Smooth muscle cell (in vitro differentiated cells): ENCODE results near the gene MXD1. TPM values are rescaled to one million over a fixed set of nuclear protein-coding genes. Genes with fewer than 3 reads are reported as not detected.

ENCODE experiments used
- DNase-seq: peaks from one replicate; lab custom pipeline; 2025; ENCODE audit not compliant: unreplicated experiment; lab: John Stamatoyannopoulos, UW
- H2AFZ ChIP-seq: fragments of 200-600 bp; sonication (generic); 2 replicates; pipeline ENCODE4 v1.6.0; 2016; ENCODE audit warnings: antibody characterized with exemption, low read depth, mild to moderate bottlenecking
- H3F3A ChIP-seq: fragments of 200-600 bp; sonication (generic); 2 replicates; pipeline ENCODE4 v1.6.0; 2017; ENCODE audit warnings: antibody characterized with exemption, low read depth
- H3K27ac ChIP-seq: fragments of 200-600 bp; sonication (generic); 2 replicates; pipeline ENCODE4 v1.5.1; 2016; ENCODE audit warnings: low read depth, mild to moderate bottlenecking
- H3K27me3 ChIP-seq: fragments of 200-600 bp; sonication (generic); 2 replicates; pipeline ENCODE4 v1.6.1; 2016; ENCODE audit warnings: low read depth, mild to moderate bottlenecking
- H3K36me3 ChIP-seq: fragments of 200-600 bp; sonication (generic); 2 replicates; pipeline ENCODE4 v1.5.1; 2016; ENCODE audit warnings: low read depth
- H3K4me1 ChIP-seq: fragments of 200-600 bp; sonication (generic); 2 replicates; pipeline ENCODE4 v1.5.1; 2016; ENCODE audit warnings: low read depth
- H3K4me2 ChIP-seq: fragments of 200-600 bp; sonication (generic); 2 replicates; pipeline ENCODE4 v1.6.0; 2016; ENCODE audit warnings: mild to moderate bottlenecking
- H3K4me3 ChIP-seq: fragments of 200-600 bp; sonication (generic); 2 replicates; pipeline ENCODE4 v1.5.1; 2016; ENCODE audit warnings: mild to moderate bottlenecking
- H3K79me2 ChIP-seq: fragments of 200-600 bp; sonication (generic); 2 replicates; pipeline ENCODE4 v1.6.0; 2016; ENCODE audit warnings: low read depth, mild to moderate bottlenecking
- H3K9ac ChIP-seq: fragments of 200-600 bp; sonication (generic); 2 replicates; pipeline ENCODE4 v1.6.0; 2016; ENCODE audit warnings: low read depth
- H3K9me3 ChIP-seq: fragments of 200-600 bp; sonication (generic); replicated peaks from 2 replicates; pipeline ENCODE4 v1.5.1; 2016; ENCODE audit warnings: low read depth
- H4K20me1 ChIP-seq: fragments of 200-600 bp; sonication (generic); 2 replicates; pipeline ENCODE4 v1.6.0; 2016; ENCODE audit warnings: low read depth
- WGBS: methylation state at CpG from one replicate; pipeline ENCODE4 v1.1.7; 2016; ENCODE audit warnings: low lambda C conversion rate; 5-methylcytosine and 5-hydroxymethylcytosine counted together
- polyA plus RNA-seq: library from polyadenylated mRNA; unstranded; fragments of >200 nt; fragmentation: Nextera tagmentation; extraction: Ambion mirVana; gene quantifications from 2 replicates; pipeline ENCODE4 v1.2.1, GENCODE V29; 2016
- total RNA-seq: library from RNA; depleted of rRNA; stranded (reverse); fragments of >200 nt; gene quantifications from 2 replicates; pipeline ENCODE4 v1.2.3, GENCODE V29; 2014
- TF ChIP-seq, protein P1 (sequence below): fragments of 200-600 bp; sonication (generic); IDR thresholded peaks from 2 replicates; pipeline ENCODE4 v1.5.1; 2017; ENCODE audit warnings: borderline replicate concordance, mild to moderate bottlenecking, antibody characterized with exemption; ENCODE audit not compliant: insufficient read depth, poor library complexity, severe bottlenecking

Gene MXD1
- total and polyA plus RNA-seq, 2 experiments from 2014 or later = 7.9 to 10.2 TPM

DNA sequence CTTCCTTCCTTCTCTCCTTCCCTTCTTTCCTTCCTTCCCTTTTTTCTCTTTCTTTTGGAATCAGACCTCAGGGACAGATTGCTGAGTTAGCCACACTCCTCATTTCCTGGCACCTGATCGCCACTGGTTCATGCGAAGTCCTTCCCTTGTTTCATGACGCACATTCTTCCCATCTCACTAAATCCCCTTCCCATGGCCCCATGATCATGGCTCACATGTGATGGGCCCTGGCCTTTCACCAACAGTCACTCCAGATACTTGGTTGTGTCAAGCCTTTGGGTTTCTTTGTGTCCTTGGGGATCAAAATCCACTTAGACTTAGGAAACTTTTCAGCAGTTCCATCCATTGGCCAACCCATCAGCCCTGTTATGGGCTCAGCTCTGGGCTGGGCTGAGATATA is 70.3 kb downstream of the MXD1 start:
- no peak overlapping the region for H3K27ac ChIP-seq
- no peak overlapping the region for H3K4me3 ChIP-seq
- 93% methylated on average over 3 of the region's 3 CpGs for WGBS
- no peaks in the 10 kb centered on the region for H3K4me1 ChIP-seq
- H3K36me3 ChIP-seq = no peaks in the 10 kb centered on the region
- no peaks in the 10 kb centered on the region for H3K27me3 ChIP-seq
- DNase-seq = no peak
- no peak overlapping the region for H3K4me2 ChIP-seq
- H4K20me1 ChIP-seq = no peaks in the 10 kb centered on the region
- H3K9ac ChIP-seq = no peak overlapping the region
- H3K9me3 ChIP-seq = no peaks in the 10 kb centered on the region
- H3F3A ChIP-seq = no peaks in the 10 kb centered on the region
- TF ChIP-seq, protein P1, sequence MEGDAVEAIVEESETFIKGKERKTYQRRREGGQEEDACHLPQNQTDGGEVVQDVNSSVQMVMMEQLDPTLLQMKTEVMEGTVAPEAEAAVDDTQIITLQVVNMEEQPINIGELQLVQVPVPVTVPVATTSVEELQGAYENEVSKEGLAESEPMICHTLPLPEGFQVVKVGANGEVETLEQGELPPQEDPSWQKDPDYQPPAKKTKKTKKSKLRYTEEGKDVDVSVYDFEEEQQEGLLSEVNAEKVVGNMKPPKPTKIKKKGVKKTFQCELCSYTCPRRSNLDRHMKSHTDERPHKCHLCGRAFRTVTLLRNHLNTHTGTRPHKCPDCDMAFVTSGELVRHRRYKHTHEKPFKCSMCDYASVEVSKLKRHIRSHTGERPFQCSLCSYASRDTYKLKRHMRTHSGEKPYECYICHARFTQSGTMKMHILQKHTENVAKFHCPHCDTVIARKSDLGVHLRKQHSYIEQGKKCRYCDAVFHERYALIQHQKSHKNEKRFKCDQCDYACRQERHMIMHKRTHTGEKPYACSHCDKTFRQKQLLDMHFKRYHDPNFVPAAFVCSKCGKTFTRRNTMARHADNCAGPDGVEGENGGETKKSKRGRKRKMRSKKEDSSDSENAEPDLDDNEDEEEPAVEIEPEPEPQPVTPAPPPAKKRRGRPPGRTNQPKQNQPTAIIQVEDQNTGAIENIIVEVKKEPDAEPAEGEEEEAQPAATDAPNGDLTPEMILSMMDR = no peak
- H2AFZ ChIP-seq = no peak overlapping the region
- H3K79me2 ChIP-seq = no peaks in the 10 kb centered on the region

DNA sequence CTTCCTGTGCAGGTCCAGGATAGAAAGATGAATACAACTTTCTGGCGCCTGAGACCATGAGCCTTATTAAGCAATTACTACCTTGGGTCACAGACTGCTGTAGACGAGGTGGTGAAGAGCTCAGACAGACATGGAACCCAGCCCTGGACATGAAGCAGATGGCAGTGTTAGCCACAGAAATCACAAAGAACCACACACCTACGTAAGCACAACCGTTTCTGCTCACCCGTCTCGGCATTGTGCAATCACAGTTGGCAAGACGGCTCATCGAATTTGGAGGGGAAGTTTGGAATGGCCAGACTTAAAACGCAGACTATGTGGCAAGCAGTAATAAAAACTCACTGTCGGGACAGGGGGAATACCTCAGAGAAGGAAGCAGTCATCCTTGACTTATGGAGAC is 70.8 kb downstream of the MXD1 start:
- DNase-seq = no peak
- no peaks in the 10 kb centered on the region for H3F3A ChIP-seq
- no peaks in the 10 kb centered on the region for H3K9me3 ChIP-seq
- no peaks in the 10 kb centered on the region for H3K36me3 ChIP-seq
- H2AFZ ChIP-seq = no peak overlapping the region
- H3K4me2 ChIP-seq = no peak overlapping the region
- H3K79me2 ChIP-seq = no peaks in the 10 kb centered on the region
- TF ChIP-seq, protein P1 = no peak
- no peak overlapping the region for H3K9ac ChIP-seq
- no peaks in the 10 kb centered on the region for H3K4me1 ChIP-seq
- no peaks in the 10 kb centered on the region for H4K20me1 ChIP-seq
- no peak overlapping the region for H3K4me3 ChIP-seq
- H3K27me3 ChIP-seq = no peaks in the 10 kb centered on the region
- WGBS = 92% methylated on average over 10 of the region's 10 CpGs
- no peak overlapping the region for H3K27ac ChIP-seq

DNA sequence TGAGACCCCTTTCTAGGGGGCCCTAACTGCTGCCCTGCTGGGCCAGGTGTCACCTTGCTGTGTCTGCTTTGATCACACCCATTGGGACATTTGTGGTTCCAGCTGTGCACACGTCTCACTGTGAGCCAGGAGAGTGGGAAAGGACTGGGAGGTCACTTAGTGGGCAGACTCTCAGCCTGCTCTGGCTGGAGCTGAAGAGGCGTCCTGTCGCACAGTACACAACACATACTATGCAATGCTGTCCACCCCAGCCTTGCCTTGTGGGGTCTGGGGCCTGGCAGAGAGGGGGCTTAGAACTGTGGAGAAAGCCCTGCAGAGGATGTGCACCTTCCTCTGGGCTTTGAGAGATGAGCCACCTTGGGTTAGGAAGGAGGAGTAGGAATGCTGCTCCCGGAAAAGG is 71.8 kb downstream of the MXD1 start:
- no peaks in the 10 kb centered on the region for H4K20me1 ChIP-seq
- no peak overlapping the region for H3K4me3 ChIP-seq
- no peaks in the 10 kb centered on the region for H3K36me3 ChIP-seq
- no peak overlapping the region for H3K9ac ChIP-seq
- no peaks in the 10 kb centered on the region for H3K9me3 ChIP-seq
- no peak overlapping the region for H2AFZ ChIP-seq
- H3F3A ChIP-seq = no peaks in the 10 kb centered on the region
- no peak overlapping the region for H3K27ac ChIP-seq
- WGBS = 91% methylated on average over 4 of the region's 4 CpGs
- DNase-seq = no peak
- H3K4me2 ChIP-seq = no peak overlapping the region
- no peaks in the 10 kb centered on the region for H3K27me3 ChIP-seq
- no peaks in the 10 kb centered on the region for H3K4me1 ChIP-seq
- TF ChIP-seq, protein P1 = no peak
- H3K79me2 ChIP-seq = no peaks in the 10 kb centered on the region

DNA sequence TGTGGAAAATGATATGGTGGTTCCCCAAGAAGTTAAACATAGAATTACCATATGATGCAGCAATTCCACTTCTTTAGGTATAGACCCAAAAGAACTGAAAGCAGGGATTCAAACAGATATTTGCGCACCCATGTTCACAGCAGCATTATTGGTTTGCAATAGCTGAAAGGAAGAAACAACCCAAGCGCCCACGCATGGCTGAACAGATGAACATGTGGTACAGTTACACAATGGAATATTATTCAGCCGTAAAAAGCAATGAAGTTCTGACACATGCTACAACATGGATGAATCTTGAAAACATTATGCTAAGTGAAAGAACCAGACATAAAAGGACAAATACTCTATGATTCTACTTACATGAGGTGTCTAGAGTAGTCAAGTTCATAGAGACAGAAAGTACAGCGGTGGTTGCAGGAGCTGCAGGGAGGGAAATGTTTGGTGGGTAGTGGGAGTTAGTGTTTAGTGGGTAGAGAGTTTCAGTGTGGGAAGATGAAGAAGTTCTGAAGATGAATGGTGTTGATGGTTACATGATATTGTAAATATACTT is 73.3 kb downstream of the MXD1 start:
- Histone ChIP-seq H3F3A (no peaks in the 10 kb centered on the region), H4K20me1 (no peaks in the 10 kb centered on the region), H3K79me2 (no peaks in the 10 kb centered on the region), H3K9ac (no peak overlapping the region), H3K27ac (no peak overlapping the region), H3K4me2 (no peak overlapping the region), H3K36me3 (no peaks in the 10 kb centered on the region), H3K4me1 (no peaks in the 10 kb centered on the region), H3K4me3 (no peak overlapping the region), H3K9me3 (no peaks in the 10 kb centered on the region), H3K27me3 (no peaks in the 10 kb centered on the region), H2AFZ (no peak overlapping the region)
- WGBS = 98% methylated on average over 5 of the region's 5 CpGs
- DNase-seq = no peak
- TF ChIP-seq, protein P1 = no peak
